GM23248 (cell line): ENCODE measurements around the gene TMBIM1.

Source experiments
- EZH2 ChIP-seq: fragments of 200-600 bp; sonication (generic); IDR thresholded peaks from 2 replicates; pipeline ENCODE4 v1.6.1; 2018; ENCODE audit warnings: antibody characterized with exemption, mild to moderate bottlenecking; ENCODE audit not compliant: insufficient read depth, poor library complexity, severe bottlenecking
- EZH2phosphoT487 ChIP-seq: fragments of 200-600 bp; sonication (generic); IDR thresholded peaks from 2 replicates; pipeline ENCODE4 v1.6.1; 2018; ENCODE audit warnings: antibody characterized with exemption, moderate library complexity, mild to moderate bottlenecking, low read depth; ENCODE audit not compliant: insufficient read depth

- no peak for TF ChIP-seq EZH2phosphoT487
- no peak for TF ChIP-seq EZH2
These were observed 21.4 kb downstream of the TMBIM1 start for GRCh38 chr2:218270721-218271486.
